Mucosa of rectum (tissue), 2 donors: ENCODE measurements around the gene NAB2.

Source experiments
- H3K27ac ChIP-seq, 2 donors: one replicate each; pipeline ENCODE4 v1.7.0; 2013; ENCODE audit warnings: inconsistent platforms in 2 of 2, low read depth in 2 of 2, low read length in 2 of 2
- H3K27me3 ChIP-seq, 2 donors: one replicate each; pipeline ENCODE4 v1.7.0; 2013; ENCODE audit warnings: low read length in 2 of 2; ENCODE audit not compliant: control insufficient read depth in 2 of 2, insufficient read depth in 2 of 2
- H3K36me3 ChIP-seq, 2 donors: one replicate each; pipeline ENCODE4 v1.7.0; 2013; ENCODE audit warnings: low read length in 2 of 2; ENCODE audit not compliant: control insufficient read depth in 2 of 2, insufficient read depth in 2 of 2
- H3K4me1 ChIP-seq, 2 donors: one replicate each; pipeline ENCODE4 v1.7.0; 2013; ENCODE audit warnings: low read length in 2 of 2, mild to moderate bottlenecking in 1 of 2; ENCODE audit not compliant: control insufficient read depth in 2 of 2, insufficient read depth in 2 of 2
- H3K4me3 ChIP-seq, 2 donors: one replicate each; pipeline ENCODE4 v1.7.0; 2013; ENCODE audit warnings: low read length in 2 of 2
- H3K9ac ChIP-seq, 2 donors: one replicate each; pipeline ENCODE4 v1.7.0; 2013; ENCODE audit warnings: low read length in 2 of 2, low read depth in 1 of 2, mild to moderate bottlenecking in 1 of 2
- H3K9me3 ChIP-seq, 2 donors: one replicate each; pipeline ENCODE4 v1.7.0; 2013; ENCODE audit warnings: low read length in 2 of 2; ENCODE audit not compliant: control insufficient read depth in 2 of 2
- donor health status: healthy.
- donor health status: Normal muscosa, but diverticular disease.

NAB2 gene, protein sequence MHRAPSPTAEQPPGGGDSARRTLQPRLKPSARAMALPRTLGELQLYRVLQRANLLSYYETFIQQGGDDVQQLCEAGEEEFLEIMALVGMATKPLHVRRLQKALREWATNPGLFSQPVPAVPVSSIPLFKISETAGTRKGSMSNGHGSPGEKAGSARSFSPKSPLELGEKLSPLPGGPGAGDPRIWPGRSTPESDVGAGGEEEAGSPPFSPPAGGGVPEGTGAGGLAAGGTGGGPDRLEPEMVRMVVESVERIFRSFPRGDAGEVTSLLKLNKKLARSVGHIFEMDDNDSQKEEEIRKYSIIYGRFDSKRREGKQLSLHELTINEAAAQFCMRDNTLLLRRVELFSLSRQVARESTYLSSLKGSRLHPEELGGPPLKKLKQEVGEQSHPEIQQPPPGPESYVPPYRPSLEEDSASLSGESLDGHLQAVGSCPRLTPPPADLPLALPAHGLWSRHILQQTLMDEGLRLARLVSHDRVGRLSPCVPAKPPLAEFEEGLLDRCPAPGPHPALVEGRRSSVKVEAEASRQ

DNA sequence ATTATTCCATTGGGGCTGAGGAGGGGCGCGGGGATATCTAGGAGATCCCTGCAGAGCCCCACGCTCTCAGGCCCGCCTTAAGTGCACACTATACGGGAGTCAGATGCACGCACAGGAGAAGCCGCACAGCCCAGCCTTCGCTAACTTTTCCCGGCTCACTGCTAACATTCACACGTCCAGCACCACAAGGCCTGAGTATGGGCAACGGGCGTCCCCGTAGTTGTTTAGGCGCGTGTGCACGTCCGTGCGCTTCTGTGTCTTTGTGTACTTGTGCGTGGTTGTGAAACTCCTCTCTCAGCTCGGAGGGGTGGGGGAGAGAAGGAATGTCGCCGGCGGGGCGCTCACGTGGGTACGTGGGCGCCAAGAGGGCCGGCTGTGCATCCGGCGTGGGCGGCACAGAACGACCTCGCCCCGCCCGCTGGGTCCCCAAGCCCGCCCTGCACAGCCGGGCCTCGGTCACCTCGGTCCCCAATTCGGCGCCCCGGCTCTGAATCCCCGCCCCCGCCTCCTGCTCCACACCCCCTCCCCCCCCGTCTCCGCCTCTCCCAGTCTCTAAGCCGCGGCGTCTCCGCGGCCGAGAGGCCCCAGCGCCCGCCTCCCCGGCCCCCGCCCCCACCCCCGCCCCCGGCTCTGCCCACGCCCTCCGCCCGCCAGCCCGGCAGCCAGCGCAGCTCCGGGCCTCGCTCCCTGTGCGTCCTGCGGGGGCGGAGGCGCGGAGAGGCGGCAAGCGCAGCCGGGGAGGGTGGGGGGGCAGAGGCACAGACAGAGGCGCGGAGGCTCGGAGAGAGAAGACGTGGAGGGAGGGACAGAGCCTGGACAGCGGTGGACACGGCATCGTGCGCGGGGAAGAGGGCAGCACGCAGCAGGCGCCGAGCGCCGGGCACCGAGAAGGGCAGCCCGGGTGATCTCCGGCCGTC lies at the start of gene NAB2:
Gene NAB2 (plus strand): TSS at position 761 of the 917 bp plus-strand sequence. CDS start 158 bp downstream, outside the sequence.
- Histone ChIP-seq H3K4me1 (peaks cover 31 to 37% of the 10 kb centered on the region in 2 donors), H3K27ac (peak within 1 kb of the TSS; percentile 88 to 98), H3K27me3 (no peaks in the 10 kb centered on the region), H3K4me3 (peak within 1 kb of the TSS; percentile 77 to 87), H3K9me3 (no peaks in the 10 kb centered on the region), H3K36me3 (peaks cover 0 to 9% of the 10 kb centered on the region in 2 donors), H3K9ac (peak within 1 kb of the TSS; percentile 67 to 70)

DNA sequence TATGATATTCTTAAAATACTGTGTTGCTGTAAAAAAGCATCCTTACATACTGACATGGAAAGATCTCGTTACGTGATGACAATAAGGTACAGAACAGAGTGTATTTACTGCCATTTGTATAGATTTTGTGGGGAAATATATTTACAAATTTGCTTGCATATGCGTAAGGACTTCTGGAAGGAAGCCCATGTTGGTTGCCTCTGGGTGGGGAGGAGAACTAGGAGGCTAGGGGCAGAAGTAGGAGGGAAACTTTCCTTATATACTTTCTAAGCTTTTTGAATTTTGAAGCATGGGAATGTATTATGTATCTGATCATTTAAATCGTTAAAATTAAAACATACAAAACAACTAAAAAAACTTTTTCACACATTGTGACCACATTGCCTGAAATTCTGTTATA lies 48.7 kb upstream of the NAB2 start:
- peaks cover 61 to 62% of the 10 kb centered on the region in 2 donors for H3K36me3 ChIP-seq
- no peaks in the 10 kb centered on the region for H3K4me1 ChIP-seq
- no peak overlapping the region for H3K9ac ChIP-seq
- no peaks in the 10 kb centered on the region for H3K27me3 ChIP-seq
- H3K27ac ChIP-seq: no peak overlapping the region
- no peaks in the 10 kb centered on the region for H3K9me3 ChIP-seq
- H3K4me3 ChIP-seq: no peak overlapping the region

DNA sequence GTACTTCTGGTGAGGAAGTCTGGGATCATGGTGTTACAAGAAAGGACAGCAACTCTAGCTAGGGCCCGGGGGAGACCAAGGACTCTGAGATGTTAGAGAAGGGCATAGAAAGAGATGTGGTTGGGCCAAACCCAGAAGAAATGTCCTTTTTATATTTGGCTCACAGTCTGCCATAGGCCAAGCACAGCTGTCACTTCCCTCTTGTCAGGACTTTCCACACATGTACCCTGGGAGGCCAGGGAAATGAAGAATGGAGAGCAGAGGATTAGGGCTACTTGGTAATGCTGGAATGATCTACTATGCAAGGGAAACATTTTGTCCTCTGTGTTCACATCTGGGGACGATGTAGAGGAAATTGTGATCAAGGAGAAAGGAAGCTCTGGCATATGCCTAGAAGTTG lies 48.2 kb upstream of the NAB2 start:
- H3K9ac ChIP-seq: no peak overlapping the region
- H3K4me1 ChIP-seq: no peaks in the 10 kb centered on the region
- no peaks in the 10 kb centered on the region for H3K9me3 ChIP-seq
- no peaks in the 10 kb centered on the region for H3K27me3 ChIP-seq
- H3K27ac ChIP-seq: no peak overlapping the region
- H3K36me3 ChIP-seq: peaks cover 62 to 65% of the 10 kb centered on the region in 2 donors
- H3K4me3 ChIP-seq: no peak overlapping the region

DNA sequence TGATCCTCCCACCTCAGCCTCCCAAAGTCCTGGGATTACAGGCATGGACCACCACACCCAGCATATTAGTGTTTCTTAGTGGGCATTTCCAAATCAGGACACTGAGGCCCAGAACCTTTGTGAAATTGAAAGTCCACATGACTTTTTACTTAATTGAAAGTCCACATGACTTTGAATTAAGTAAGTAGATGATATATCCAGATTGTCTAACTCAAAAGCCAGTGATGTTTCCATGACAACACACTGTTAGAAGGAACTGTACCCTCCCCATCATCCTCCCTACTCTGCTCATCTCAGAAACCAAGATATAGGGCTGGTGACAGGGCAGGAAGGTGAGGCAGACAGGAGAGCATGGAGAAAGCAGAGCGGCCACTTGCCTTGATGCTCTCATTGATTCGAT lies 46.2 kb upstream of the NAB2 start:
- Histone ChIP-seq H3K4me3 (no peak overlapping the region), H3K9me3 (no peaks in the 10 kb centered on the region), H3K9ac (no peak overlapping the region), H3K4me1 (peaks cover 12 to 16% of the 10 kb centered on the region in 2 donors), H3K27me3 (no peaks in the 10 kb centered on the region), H3K36me3 (peaks cover 52% of the 10 kb centered on the region in 2 donors), H3K27ac (no peak overlapping the region)

DNA sequence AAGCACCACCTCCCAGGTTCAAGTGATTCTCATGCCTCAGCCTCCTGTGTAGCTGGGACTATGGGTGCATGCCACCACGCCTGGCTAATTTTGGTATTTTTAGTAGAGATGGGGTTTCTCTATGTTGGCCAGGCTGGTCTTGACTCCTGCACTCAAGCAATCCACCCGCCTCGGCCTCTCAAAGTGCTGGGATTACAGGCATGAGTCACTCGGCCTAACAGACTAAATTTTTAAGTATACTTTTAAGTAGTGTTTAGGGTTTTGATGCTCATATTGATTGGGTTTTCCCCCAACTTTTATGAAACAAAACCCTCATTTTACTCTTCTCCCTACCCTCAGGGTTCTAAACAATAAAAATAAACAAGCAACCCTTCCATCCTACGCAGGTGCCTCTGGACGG lies 44.4 kb upstream of the NAB2 start:
- H3K4me3 ChIP-seq: no peak overlapping the region
- peaks cover 18 to 29% of the 10 kb centered on the region in 2 donors for H3K4me1 ChIP-seq
- H3K36me3 ChIP-seq: peaks cover 39 to 42% of the 10 kb centered on the region in 2 donors
- H3K27ac ChIP-seq: no peak overlapping the region
- no peaks in the 10 kb centered on the region for H3K27me3 ChIP-seq
- no peak overlapping the region for H3K9ac ChIP-seq
- H3K9me3 ChIP-seq: no peaks in the 10 kb centered on the region

DNA sequence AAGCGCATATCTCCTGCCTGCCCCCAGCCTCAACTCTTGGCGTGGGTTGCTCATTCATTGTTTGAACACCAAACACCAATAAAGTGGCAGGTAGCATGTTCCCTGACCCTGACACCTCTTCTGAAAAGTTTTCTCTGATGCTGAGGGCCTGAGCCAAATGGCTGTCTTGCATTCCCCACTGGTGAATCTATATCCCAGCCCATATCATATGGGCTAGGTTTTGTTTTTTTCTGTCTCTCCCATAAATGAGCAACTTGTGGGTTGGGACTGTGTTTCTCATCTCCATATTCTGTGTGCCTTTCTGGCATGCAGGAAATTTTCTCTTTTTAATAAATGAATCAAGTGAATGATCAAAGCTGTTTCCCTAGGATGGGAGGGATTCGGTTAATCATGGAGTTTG lies 44.0 kb upstream of the NAB2 start:
- no peak overlapping the region for H3K27ac ChIP-seq
- no peaks in the 10 kb centered on the region for H3K9me3 ChIP-seq
- H3K4me1 ChIP-seq: peaks cover 18 to 29% of the 10 kb centered on the region in 2 donors
- H3K36me3 ChIP-seq: peaks cover 38 to 42% of the 10 kb centered on the region in 2 donors
- no peaks in the 10 kb centered on the region for H3K27me3 ChIP-seq
- no peak overlapping the region for H3K4me3 ChIP-seq
- no peak overlapping the region for H3K9ac ChIP-seq

DNA sequence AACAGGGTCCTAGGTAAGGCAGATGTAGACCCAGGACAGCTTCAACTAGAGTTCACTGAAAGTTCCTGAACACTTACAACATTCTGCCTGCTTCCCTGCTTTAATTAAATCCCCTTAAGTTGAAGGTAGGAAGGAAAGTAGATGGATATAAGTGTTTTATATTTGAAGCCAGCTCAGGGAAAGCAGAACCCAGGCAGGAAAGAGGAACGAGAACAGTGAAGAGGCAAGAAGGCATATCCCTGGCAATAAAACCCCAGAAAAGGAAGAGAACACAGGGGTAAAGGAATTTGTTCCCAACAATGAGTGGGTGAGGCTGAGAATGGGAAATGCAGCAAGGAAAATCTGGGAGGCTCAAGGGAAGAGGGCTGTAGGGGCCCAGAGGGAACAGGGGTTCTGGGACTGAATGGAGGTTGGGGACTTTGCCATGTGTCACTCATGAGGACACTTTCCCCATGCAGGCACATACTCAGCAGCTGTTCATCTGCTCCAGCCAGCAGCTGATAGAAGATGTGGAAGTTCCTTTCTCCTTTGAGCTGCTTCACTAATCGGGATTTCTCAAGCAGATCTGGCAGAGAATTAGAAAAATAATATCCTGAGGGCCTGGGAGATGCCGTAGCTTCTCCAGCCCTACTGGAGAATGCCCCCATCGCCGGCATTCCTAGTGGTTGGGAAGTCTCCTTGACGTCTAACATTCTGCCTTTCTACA lies 42.7 kb upstream of the NAB2 start:
- Histone ChIP-seq H3K4me1 (peaks cover 25 to 40% of the 10 kb centered on the region in 2 donors), H3K27me3 (no peaks in the 10 kb centered on the region), H3K4me3 (no peak overlapping the region), H3K36me3 (peaks cover 30 to 36% of the 10 kb centered on the region in 2 donors), H3K9me3 (no peaks in the 10 kb centered on the region), H3K27ac (no peak overlapping the region), H3K9ac (no peak overlapping the region)

DNA sequence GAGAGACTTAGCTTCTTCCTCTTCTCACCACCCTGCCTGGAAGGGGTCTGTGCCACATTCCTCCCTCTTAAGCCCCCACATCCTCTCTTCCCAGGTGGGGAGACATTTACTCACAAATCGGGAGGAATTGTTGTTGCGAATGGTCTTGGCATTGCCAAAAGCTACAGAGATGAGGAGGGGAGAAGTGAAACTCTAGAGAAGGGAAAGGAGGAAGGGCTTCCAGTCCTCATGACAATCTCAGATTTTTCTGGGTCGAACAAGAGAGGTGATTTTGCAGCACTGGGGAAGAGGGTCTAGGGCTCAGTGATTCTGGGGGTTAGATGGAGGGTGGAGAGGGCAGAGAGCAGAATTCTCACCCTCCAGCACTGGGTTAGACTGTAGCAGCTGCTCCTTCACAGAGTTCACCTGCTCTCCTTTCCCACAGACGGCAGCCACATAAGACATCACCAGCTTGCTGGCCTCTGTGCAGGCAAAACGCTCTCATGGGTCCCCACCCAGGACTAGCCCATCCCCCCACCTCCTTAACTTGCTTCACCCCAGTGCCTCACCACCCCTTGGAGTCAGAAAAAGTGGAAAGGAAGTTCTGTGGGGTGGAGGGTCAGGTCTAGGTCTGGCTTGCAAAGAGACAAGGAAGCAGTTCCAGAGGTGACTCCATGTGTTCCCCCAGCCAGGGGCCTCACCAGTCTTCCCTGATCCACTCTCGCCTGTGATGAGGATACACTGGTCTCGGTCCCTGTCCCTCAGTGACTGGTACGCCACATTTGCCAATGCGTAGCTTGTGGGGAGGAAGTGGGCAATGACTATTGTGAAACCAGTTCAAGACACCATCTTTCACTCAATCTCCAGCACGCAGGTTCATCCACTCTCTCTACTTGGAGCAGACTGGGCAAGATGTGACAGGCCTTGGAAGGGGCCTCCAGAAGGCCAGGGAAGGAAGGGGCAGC lies 41.7 kb upstream of the NAB2 start:
- peak overlapping the region; percentile 6 to 26 for H3K4me3 ChIP-seq
- H3K4me1 ChIP-seq: peaks cover 29 to 40% of the 10 kb centered on the region in 2 donors
- H3K27ac ChIP-seq: no peak overlapping the region
- H3K9me3 ChIP-seq: no peaks in the 10 kb centered on the region
- H3K27me3 ChIP-seq: no peaks in the 10 kb centered on the region
- H3K36me3 ChIP-seq: peaks cover 24 to 29% of the 10 kb centered on the region in 2 donors
- no peak overlapping the region for H3K9ac ChIP-seq

DNA sequence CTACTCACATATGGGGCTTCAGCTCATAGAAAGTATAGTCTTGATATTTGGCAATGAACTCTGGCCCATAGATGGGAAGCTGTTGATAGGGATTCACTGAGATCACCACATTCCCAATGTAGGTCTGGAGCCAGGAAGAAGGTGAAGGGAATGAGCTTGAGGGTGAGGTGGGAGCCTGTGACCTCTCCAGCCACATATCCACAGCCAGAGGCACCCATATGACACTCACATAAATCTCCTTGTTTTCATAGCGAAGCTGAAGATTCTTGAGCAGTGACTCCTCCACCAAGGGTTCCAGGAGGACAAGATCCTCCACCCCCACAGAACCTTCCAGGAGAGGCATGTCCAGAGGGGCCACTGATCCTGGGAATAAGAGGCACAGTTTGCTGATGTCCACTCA lies 40.9 kb upstream of the NAB2 start:
- H3K27me3 ChIP-seq: no peaks in the 10 kb centered on the region
- H3K9me3 ChIP-seq: no peaks in the 10 kb centered on the region
- H3K4me3 ChIP-seq: peak overlapping the region; percentile 83 to 84
- peak overlapping the region; percentile 34 to 77 for H3K9ac ChIP-seq
- H3K27ac ChIP-seq: peak overlapping the region; percentile 78 to 86
- peaks cover 18 to 23% of the 10 kb centered on the region in 2 donors for H3K36me3 ChIP-seq
- peaks cover 29 to 40% of the 10 kb centered on the region in 2 donors for H3K4me1 ChIP-seq
